Measurements from ENCODE around the gene TMEM54. TPM values are rescaled to one million over a fixed set of nuclear protein-coding genes. Genes with fewer than 3 reads are reported as not detected.

The TMEM54 gene
- total and polyA plus RNA-seq, 2 of the 13 experiments (the other 11 are each of a cell fraction or from before 2014, with no cell fraction given), result 2.5 to 2.9 TPM

- H3K27me3 ChIP-seq (ENCODE audit: control insufficient read depth in 1 of 2, insufficient read depth in 2 of 2, low read length in 2 of 2), result peaks cover 9 to 55% of the 10 kb centered on the region in 2 experiments; a peak in 4 of 5 replicates
- no peak overlapping the region for H3K27ac ChIP-seq (ENCODE audit: extremely low read length, insufficient read depth, low read length)
- no TSS peak for BruUV-seq (replicated peaks)
- no peak for ATAC-seq
- DNase-seq (ENCODE audit: low spot score), result no peak
- no peaks in the 10 kb centered on the region for H3K79me2 ChIP-seq (ENCODE audit: insufficient read depth, low read length)
- no peak for FAIRE-seq
- H4K20me1 ChIP-seq (ENCODE audit: insufficient read depth, low read length), result 0 out of 2 replicates have a peak, but pooled peaks cover 4% of the 10 kb centered on the region
- H3K4me1 ChIP-seq (ENCODE audit: insufficient read depth, low read length), result peaks cover 7% of the 10 kb centered on the region
- no peak for TF ChIP-seq TRAFD1 (CRISPR knock-in tag; IDR thresholded peaks at IDR 0.05; ENCODE audit: borderline replicate concordance)
- no peak for TF ChIP-seq ZFP90 (CRISPR knock-in tag; IDR thresholded peaks at IDR 0.05; ENCODE audit: borderline replicate concordance)
- TF ChIP-seq KMT2A (CRISPR knock-in tag; IDR thresholded peaks at IDR 0.05), result no peak
- no peak for TF ChIP-seq BRD4 (CRISPR knock-in tag; IDR thresholded peaks at IDR 0.05)
- no peak for TF ChIP-seq TAF15 (IDR thresholded peaks at IDR 0.05; ENCODE audit: low read depth, low read length, poor library complexity, severe bottlenecking)
- no peak for TF ChIP-seq ZNF891 (CRISPR knock-in tag; IDR thresholded peaks at IDR 0.05)
- no peak for TF ChIP-seq TARDBP (CRISPR knock-in tag; IDR thresholded peaks at IDR 0.05)
- TF ChIP-seq NFYB (CRISPR knock-in tag; IDR thresholded peaks at IDR 0.05), result no peak
- TF ChIP-seq ZNF75D (CRISPR knock-in tag; IDR thresholded peaks at IDR 0.05; ENCODE audit: borderline replicate concordance), result no peak
- no peak for TF ChIP-seq SATB2 (CRISPR knock-in tag; IDR thresholded peaks at IDR 0.05)
- no peak for TF ChIP-seq TOPORS (CRISPR knock-in tag; IDR thresholded peaks at IDR 0.05)
- no peak for TF ChIP-seq SRY (CRISPR knock-in tag; IDR thresholded peaks at IDR 0.05)
- no peak for TF ChIP-seq ZNF274 (CRISPR knock-in tag; IDR thresholded peaks at IDR 0.05)
- TF ChIP-seq GATA4 (IDR thresholded peaks at IDR 0.05; ENCODE audit: borderline replicate concordance, low read depth), result no peak
- TF ChIP-seq ZNF256 (CRISPR knock-in tag; conservative IDR thresholded peaks at IDR 0.05), result no peak
- no peak overlapping the region for H3K9ac ChIP-seq (ENCODE audit: insufficient read depth, low read depth, low read length)
- ChIA-PET CTCF (ENCODE audit: low intra/inter-chr PET ratio, low total read pairs) (no interaction called here), POLR2A (no interaction called here)
- in situ Hi-C loops (cut with HindIII; ENCODE audit: extremely low pct_ligation_motif_present, low pct_unique_long_range_greater_than_20kb), result no loop called here
- no peak overlapping the region for H3K4me3 ChIP-seq (replicated peaks in 1 of 3; ENCODE audit: insufficient read depth in 1 of 3, low read depth in 2 of 3, low read length in 3 of 3)
- H3K4me2 ChIP-seq (ENCODE audit: low read depth, low read length), result no peak overlapping the region
- intact Hi-C loops (cut with micrococcal nuclease; ENCODE audit: unreplicated experiment), result no loop called here
- 7% methylated on average over 3 of the region's 12 CpGs for WGBS (ENCODE audit: low lambda C conversion rate)
- H3K9me3 ChIP-seq (ENCODE audit: low read length), result no peaks in the 10 kb centered on the region
- H2AFZ ChIP-seq (ENCODE audit: low read length), result no peak overlapping the region
- no peaks in the 10 kb centered on the region for H3K36me3 ChIP-seq (replicated peaks in 1 of 2; ENCODE audit: control insufficient read depth in 1 of 2, insufficient read depth in 2 of 2, low read length in 2 of 2)
Measured at GRCh38 chr1:32884726-32885125, 16.5 kb downstream of the TMEM54 start.
